HCT116 (cell line): ENCODE results near the gene ITGAD. TPM values are rescaled to one million over a fixed set of nuclear protein-coding genes. Genes with fewer than 3 reads are reported as not detected.

Experiments used
- ATAC-seq: fragments of 200-7000 bp; cut with Tn5 transposase; 2 replicates; pipeline ENCODE4 v1.9.1; 2020; ENCODE audit warnings: mild to moderate bottlenecking, moderate library complexity
- BruUV-seq: library from RNA; stranded (reverse); fragments of 400-500 nt; replicated peaks from 2 replicates; lab custom pipeline; 2021; lab: Mats Ljungman, UMichigan
- CTCF ChIA-PET: fragments of 300-600 bp; sonication (Branson Sonifier 250); formaldehyde crosslinking; loops from one replicate; lab custom pipeline; 2021; ENCODE audit warnings: antibody characterized with exemption; lab: Charles Lee
- POLR2A ChIA-PET: fragments of 300-600, 350-600 bp; sonication (Branson Sonifier 250); formaldehyde crosslinking; loops from one replicate; lab custom pipeline; 2021; ENCODE audit warnings: antibody characterized with exemption; lab: Charles Lee
- RAD21 ChIA-PET, 2 experiments: fragments of 300-600 bp; sonication (Branson Sonifier 250); formaldehyde crosslinking; loops; one replicate each; lab custom pipeline; 2023; ENCODE audit warnings: low total read pairs in 2 of 2; ENCODE audit not compliant: uncharacterized antibody in 2 of 2, unreplicated experiment in 2 of 2, low non-redundant PET in 1 of 2; lab: Charles Lee
- DNase-seq: peaks from one replicate; pipeline ENCODE4 v3.0.0-alpha.2; 2010; ENCODE audit warnings: low read depth, low spot score
- H2AFZ ChIP-seq: fragments of 200-600 bp; shearing (Covaris generic), sonication (generic); 2 replicates; pipeline ENCODE4 v1.6.1; 2017; ENCODE audit warnings: low read depth, mixed run types, mixed read lengths, antibody characterized with exemption, low read length; ENCODE audit not compliant: poor library complexity, severe bottlenecking
- H3K27ac ChIP-seq: 2 replicates; pipeline ENCODE4 v1.5.1; 2012; ENCODE audit warnings: low read depth, low read length
- H3K27me3 ChIP-seq: fragments of 200-600 bp; sonication (generic); 2 replicates; pipeline ENCODE4 v1.6.1; 2016; ENCODE audit warnings: mixed run types, low read length, mixed read lengths; ENCODE audit not compliant: insufficient read depth
- H3K36me3 ChIP-seq, 2 experiments: fragments of 200-500 bp in 1 of 2; fragments of 200-600 bp in 1 of 2; sonication (Bioruptor generic) in 1 of 2; sonication (generic) in 1 of 2; 2 replicates each; pipeline versions ENCODE4 v1.5.1 to v1.6.1; 2014 to 2016; ENCODE audit warnings: low read length in 2 of 2, inconsistent platforms in 1 of 2, mixed read lengths in 1 of 2, mixed run types in 1 of 2; ENCODE audit not compliant: insufficient read depth in 2 of 2, control insufficient read depth in 1 of 2
- H3K4me1 ChIP-seq, 2 experiments: fragments of 200-600 bp in 1 of 2; sonication (generic) in 1 of 2; 2 replicates each; pipeline versions ENCODE4 v1.5.1 to v1.6.1; 2012 to 2017; ENCODE audit warnings: low read length in 2 of 2, inconsistent platforms in 1 of 2, mild to moderate bottlenecking in 1 of 2, mixed read lengths in 1 of 2, mixed run types in 1 of 2, moderate library complexity in 1 of 2; ENCODE audit not compliant: insufficient read depth in 2 of 2, control insufficient read depth in 1 of 2
- H3K4me2 ChIP-seq: fragments of 200-600 bp; sonication (generic); 2 replicates; pipeline ENCODE4 v1.6.1; 2017; ENCODE audit warnings: mixed run types, low read length, mixed read lengths
- H3K4me3 ChIP-seq, 2 experiments: fragments of 200-600 bp in 1 of 2; sonication (generic) in 1 of 2; replicated peaks in 1 of 2; 2 replicates each; pipeline ENCODE4 v1.5.1; 2011 to 2016; ENCODE audit warnings: low read length in 2 of 2, control low read depth in 1 of 2, low read depth in 1 of 2, mild to moderate bottlenecking in 1 of 2, mixed read lengths in 1 of 2, mixed run types in 1 of 2
- H3K79me2 ChIP-seq: fragments of 200-600 bp; sonication (generic); 2 replicates; pipeline ENCODE4 v1.6.1; 2017; ENCODE audit warnings: mild to moderate bottlenecking, mixed run types, low read length, moderate library complexity, mixed read lengths; ENCODE audit not compliant: insufficient read depth
- H3K9ac ChIP-seq: fragments of 200-600 bp; sonication (generic); 2 replicates; pipeline ENCODE4 v1.6.1; 2016; ENCODE audit warnings: low read length, mixed read lengths
- H3K9me2 ChIP-seq: fragments of 200-600 bp; sonication (generic), shearing (Covaris generic); 2 replicates; pipeline ENCODE4 v1.6.1; 2017; ENCODE audit warnings: mixed run types, mild to moderate bottlenecking, moderate library complexity; ENCODE audit not compliant: insufficient read depth
- H3K9me3 ChIP-seq, 2 experiments: fragments of 200-500 bp in 1 of 2; fragments of 200-600 bp in 1 of 2; sonication (Bioruptor generic) in 1 of 2; sonication (generic) in 1 of 2; 2 replicates each; pipeline ENCODE4 v1.6.1; 2014 to 2017; ENCODE audit warnings: low read length in 2 of 2, mixed read lengths in 2 of 2, inconsistent platforms in 1 of 2, low read depth in 1 of 2, mild to moderate bottlenecking in 1 of 2, mixed run types in 1 of 2, moderate library complexity in 1 of 2; ENCODE audit not compliant: control insufficient read depth in 1 of 2, insufficient read depth in 1 of 2
- H4K20me1 ChIP-seq: fragments of 200-600 bp; sonication (generic), shearing (Covaris generic); 2 replicates; pipeline ENCODE4 v1.6.1; 2017; ENCODE audit warnings: mixed run types, mild to moderate bottlenecking, moderate library complexity; ENCODE audit not compliant: insufficient read depth
- EGR1 ChIP-seq: IDR thresholded peaks from 2 replicates; pipeline ENCODE4 v1.6.1; 2012; ENCODE audit warnings: low read depth
- EZH2phosphoT487 ChIP-seq: fragments of 200-600 bp; IDR thresholded peaks from 2 replicates; pipeline ENCODE4 v1.6.1; 2018; ENCODE audit warnings: antibody characterized with exemption, borderline replicate concordance
- FOSL1 ChIP-seq: IDR thresholded peaks from 2 replicates; pipeline ENCODE4 v1.6.1; 2012; ENCODE audit warnings: low read depth
- POLR2AphosphoS5 ChIP-seq: IDR thresholded peaks from 2 replicates; pipeline ENCODE4 v1.6.1; 2011; ENCODE audit warnings: mild to moderate bottlenecking, low read depth, low read length, moderate library complexity
- RAD21 ChIP-seq: IDR thresholded peaks from 2 replicates; pipeline ENCODE4 v1.6.1; 2012; ENCODE audit warnings: low read depth, mild to moderate bottlenecking
- REST ChIP-seq: IDR thresholded peaks from 2 replicates; pipeline ENCODE4 v1.6.1; 2012; ENCODE audit warnings: low read depth
- YY1 ChIP-seq: IDR thresholded peaks from 2 replicates; pipeline ENCODE4 v1.6.1; 2011; ENCODE audit warnings: low read length, low read depth, moderate library complexity, mild to moderate bottlenecking; ENCODE audit not compliant: insufficient replicate concordance; ENCODE audit errors: extremely low read depth
- ZNF274 ChIP-seq: fragments of 200-500 bp; sonication (Bioruptor generic); IDR thresholded peaks from 2 replicates; pipeline ENCODE4 v1.6.1; 2014; ENCODE audit warnings: mild to moderate bottlenecking, low read depth, low read length, inconsistent platforms
- intact Hi-C: fragments of 100-400 bp; cut with micrococcal nuclease; formaldehyde crosslinking; loops from 2 replicates; pipeline ENCODE4 v1.10.0; 2022
- total RNA-seq: library from RNA; stranded (reverse); gene quantifications from one replicate; pipeline ENCODE4 v1.2.1, GENCODE V29; 2021; ENCODE audit not compliant: unreplicated experiment

The ITGAD gene
- total RNA-seq, 1 experiment from 2014 or later, result 0.12 TPM

- Histone ChIP-seq H3K9me3 (no peaks in the 10 kb centered on the region), H3K4me2 (no peak overlapping the region), H3K36me3 (no peaks in the 10 kb centered on the region), H3K9me2 (no peaks in the 10 kb centered on the region), H3K4me3 (no peak overlapping the region), H4K20me1 (no peaks in the 10 kb centered on the region), H3K9ac (no peak overlapping the region), H2AFZ (no peak overlapping the region), H3K79me2 (no peaks in the 10 kb centered on the region), H3K4me1 (peaks cover 9 to 20% of the 10 kb centered on the region in 2 experiments), H3K27me3 (no peaks in the 10 kb centered on the region), H3K27ac (no peak overlapping the region)
- ChIA-PET CTCF (no interaction called here), POLR2A (interaction anchor here (1.2 kb wide), 1 partner anchor 15 kb away, joined by 3 read pairs; no protein-coding TSS in a partner anchor), RAD21 (no interaction called here)
- BruUV-seq, result no TSS peak
- intact Hi-C loops, result loop anchor here (5.0 kb wide), 1 partner anchor 227 kb away; no protein-coding TSS in a partner anchor
- ATAC-seq, result no peak
- TF ChIP-seq EGR1, result no peak
- no peak for TF ChIP-seq RAD21
- no peak for TF ChIP-seq ZNF274
- no peak for TF ChIP-seq REST
- no peak for TF ChIP-seq EZH2phosphoT487
- no peak for TF ChIP-seq POLR2AphosphoS5
- no peak for TF ChIP-seq YY1
- TF ChIP-seq FOSL1, result no peak
- DNase-seq, result no peak
Observed at GRCh38 chr16:31470615-31471014, 77.5 kb downstream of the ITGAD start.
